Heart left ventricle (tissue), 13 donors: ENCODE measurements around the gene NECAB2.

Experiments used
- POLR2A ChIP-seq, 2 donors: fragments of 450-650 bp; IDR thresholded peaks; one replicate each; pipeline ENCODE4 v1.6.1; 2017; ENCODE audit warnings: antibody characterized with exemption in 2 of 2, mild to moderate bottlenecking in 2 of 2, moderate library complexity in 2 of 2
- TF ChIP-seq, protein P1 (sequence below), 12 donors: fragments of 200-600 bp; sonication (generic) in 4 of 12; IDR thresholded peaks; one replicate each; pipeline versions ENCODE4 v1.5.0 to v1.8.0; 2018 to 2022; ENCODE audit warnings: antibody characterized with exemption in 12 of 12, mild to moderate bottlenecking in 5 of 12
- donor health status: ischemic (EF 13 %, LVEDD 7.1; RV severe dilation, severe dysfunction).
- donor health status: DM: no; HTN: yes; CAD: no.
- donor health status: DM: no; HTN: no; CAD: no.
- donor health status: ischemic (EF 25% LVEDD 6.9; RV normal size, moderate dysfunction).
- donor health status: ischemic (EF 25% LVEDD 5.7; RV mildly dilated, moderate dysfunction).
- donor health status: ischemic (EF 35%, LVEDD 5.7; RV mildly dilated, moderate dysfunction).
- donor health status: nonischemic (EF 11% LVEDD 7.7; RV severe dilation, severe dysfunction).
- donor health status: DM: yes; HTN: yes; CAD: no.
- donor health status: PGD.
- donor health status: ischemic (EF 29% LVEDD 5.4; RV normal size, mild dysfunction).
- donor health status: nonischemic (EF 23%, LVEDD 6.1; RV moderate dilation, normal function).

DNA sequence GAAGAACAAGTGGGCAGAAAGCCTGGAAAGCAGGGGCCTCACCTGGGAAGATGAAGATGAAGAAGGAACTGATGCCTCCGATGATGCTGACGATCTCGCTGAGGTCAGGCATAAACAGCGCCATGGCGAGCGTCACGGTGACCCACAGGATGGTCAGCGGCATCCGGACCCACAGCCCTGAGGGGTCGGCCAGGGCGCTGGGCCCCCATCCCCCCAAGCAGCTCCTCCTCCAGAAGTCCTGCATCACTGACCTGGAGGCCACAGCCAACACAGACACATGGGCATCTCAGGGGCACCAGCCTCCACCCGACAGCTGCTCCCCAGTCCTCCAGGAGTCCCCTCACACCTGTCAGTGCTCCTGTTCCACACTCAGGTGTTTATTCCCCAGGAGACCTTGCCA lies 48.4 kb downstream of the NECAB2 start:
- TF ChIP-seq, protein P1, sequence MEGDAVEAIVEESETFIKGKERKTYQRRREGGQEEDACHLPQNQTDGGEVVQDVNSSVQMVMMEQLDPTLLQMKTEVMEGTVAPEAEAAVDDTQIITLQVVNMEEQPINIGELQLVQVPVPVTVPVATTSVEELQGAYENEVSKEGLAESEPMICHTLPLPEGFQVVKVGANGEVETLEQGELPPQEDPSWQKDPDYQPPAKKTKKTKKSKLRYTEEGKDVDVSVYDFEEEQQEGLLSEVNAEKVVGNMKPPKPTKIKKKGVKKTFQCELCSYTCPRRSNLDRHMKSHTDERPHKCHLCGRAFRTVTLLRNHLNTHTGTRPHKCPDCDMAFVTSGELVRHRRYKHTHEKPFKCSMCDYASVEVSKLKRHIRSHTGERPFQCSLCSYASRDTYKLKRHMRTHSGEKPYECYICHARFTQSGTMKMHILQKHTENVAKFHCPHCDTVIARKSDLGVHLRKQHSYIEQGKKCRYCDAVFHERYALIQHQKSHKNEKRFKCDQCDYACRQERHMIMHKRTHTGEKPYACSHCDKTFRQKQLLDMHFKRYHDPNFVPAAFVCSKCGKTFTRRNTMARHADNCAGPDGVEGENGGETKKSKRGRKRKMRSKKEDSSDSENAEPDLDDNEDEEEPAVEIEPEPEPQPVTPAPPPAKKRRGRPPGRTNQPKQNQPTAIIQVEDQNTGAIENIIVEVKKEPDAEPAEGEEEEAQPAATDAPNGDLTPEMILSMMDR (IDR thresholded peaks at IDR 0.05): no peak
- no peak for TF ChIP-seq POLR2A (IDR thresholded peaks at IDR 0.05)
